Activated CD8-positive, alpha-beta memory T cell treated with anti-CD3 and anti-CD28 coated beads, Interleukin-2, amount 50 U/mL, for 1 hour (primary cell): ENCODE measurements around the gene MCF2L2.
"Not testable (repeated sequence)": the region's sequence is repeated elsewhere in the genome, so short reads cannot be mapped to it uniquely, and the experiment has no call there.

ENCODE experiments used
- DNase-seq: peaks from one replicate; pipeline ENCODE4 v3.0.0-alpha.2; 2020; ENCODE audit errors: extremely low read depth

The MCF2L2 gene, protein sequence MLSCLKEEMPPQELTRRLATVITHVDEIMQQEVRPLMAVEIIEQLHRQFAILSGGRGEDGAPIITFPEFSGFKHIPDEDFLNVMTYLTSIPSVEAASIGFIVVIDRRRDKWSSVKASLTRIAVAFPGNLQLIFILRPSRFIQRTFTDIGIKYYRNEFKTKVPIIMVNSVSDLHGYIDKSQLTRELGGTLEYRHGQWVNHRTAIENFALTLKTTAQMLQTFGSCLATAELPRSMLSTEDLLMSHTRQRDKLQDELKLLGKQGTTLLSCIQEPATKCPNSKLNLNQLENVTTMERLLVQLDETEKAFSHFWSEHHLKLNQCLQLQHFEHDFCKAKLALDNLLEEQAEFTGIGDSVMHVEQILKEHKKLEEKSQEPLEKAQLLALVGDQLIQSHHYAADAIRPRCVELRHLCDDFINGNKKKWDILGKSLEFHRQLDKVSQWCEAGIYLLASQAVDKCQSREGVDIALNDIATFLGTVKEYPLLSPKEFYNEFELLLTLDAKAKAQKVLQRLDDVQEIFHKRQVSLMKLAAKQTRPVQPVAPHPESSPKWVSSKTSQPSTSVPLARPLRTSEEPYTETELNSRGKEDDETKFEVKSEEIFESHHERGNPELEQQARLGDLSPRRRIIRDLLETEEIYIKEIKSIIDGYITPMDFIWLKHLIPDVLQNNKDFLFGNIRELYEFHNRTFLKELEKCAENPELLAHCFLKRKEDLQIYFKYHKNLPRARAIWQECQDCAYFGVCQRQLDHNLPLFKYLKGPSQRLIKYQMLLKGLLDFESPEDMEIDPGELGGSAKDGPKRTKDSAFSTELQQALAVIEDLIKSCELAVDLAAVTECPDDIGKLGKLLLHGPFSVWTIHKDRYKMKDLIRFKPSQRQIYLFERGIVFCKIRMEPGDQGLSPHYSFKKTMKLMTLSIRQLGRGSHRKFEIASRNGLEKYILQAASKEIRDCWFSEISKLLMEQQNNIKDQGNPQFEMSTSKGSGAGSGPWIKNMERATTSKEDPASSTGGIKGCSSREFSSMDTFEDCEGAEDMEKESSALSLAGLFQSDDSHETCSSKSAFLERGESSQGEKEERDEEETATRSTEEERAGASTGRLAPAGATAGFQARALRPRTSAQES

DNA sequence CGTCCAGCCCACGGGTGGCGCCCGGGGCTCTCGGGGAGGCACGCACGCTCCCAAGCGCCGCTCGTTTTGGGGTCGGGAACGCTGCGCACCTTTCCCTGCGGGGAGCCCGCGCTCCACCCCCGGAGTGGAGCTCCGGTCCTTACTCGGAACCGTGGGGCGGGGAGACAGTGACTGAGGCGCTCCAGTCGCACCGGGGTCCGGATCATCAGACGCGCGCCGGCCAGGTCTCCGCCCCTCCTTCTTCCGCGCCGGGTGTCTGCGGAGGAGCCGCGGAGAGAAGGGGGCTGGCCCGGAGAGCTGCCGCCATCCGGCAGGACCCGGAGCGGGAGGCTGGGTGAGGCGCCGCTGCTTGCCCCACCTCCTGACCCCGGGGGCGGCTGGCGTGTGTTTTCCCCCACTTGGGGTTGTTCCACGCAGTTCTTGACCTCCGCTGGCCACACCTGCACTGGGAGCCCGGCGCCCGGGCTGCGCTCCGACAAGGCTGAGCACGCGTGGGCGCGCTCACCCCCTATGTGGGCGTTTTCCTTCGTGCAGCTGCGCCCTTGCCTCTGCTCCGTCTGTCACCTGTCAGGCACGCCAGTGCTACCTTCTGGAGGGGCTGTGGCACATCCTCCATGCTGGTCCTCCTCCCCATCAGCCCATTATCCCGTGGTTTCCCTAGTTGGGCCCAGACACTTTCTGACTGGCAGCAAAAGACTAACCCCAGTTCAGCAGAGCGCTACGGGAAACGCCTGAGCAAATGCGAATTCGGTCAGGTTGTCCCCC, at the start of gene MCF2L2:
Gene MCF2L2 (minus strand): TSS at position 173 of the 765 bp plus-strand sequence. CDS start 642 bp downstream, outside the sequence.
- DNase-seq: peak; percentile 13

DNA sequence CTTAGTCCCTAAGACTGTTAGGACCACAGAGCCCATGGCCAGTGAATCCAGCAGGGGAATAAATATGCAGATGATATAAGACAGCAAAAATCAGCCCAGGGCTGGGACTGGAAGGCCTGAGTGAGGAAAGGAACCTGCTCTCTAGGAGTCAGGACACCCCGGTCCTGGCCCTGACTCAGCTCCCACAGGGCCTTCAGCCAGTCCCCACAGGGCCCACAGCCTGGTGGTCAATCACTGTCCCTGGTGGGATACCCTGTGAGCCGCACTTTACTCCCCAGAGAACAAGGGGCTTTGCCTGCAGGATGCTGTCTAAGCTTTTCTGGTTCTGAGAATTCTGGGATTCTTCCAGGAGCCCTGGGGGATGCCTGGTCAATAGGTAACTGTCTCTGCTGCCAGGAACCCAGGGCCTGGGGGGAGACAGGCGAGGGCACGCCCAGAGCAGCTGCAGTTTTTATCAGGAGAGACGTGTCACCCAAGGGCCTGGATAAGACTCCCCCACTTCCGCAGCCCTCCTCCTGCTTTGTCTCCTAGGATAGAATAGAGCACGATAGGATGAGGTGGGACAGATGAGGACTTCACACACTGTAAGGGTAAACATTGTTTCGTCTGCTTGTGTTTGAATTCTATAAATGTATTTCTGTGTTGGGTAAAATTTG, 49.5 kb upstream of the MCF2L2 start:
- no peak for DNase-seq

DNA sequence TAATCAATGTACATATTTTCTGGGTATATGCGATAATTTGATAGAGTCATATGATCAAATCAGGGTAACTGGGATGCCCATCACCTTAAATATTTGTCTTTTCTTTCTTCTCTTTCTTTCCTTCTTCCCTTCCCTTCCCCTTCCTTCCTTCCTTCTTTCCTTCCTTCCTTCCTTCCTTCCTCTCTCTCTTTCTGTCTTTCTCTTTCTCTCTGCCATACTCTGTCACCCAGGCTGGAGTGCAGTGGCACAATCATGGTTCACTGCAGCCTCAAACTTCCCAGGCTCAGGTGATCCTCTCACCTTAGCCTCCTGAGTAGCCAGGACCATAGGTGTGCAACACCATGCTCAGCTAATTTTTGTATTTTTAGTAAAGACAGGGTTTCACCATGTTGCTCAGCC, 47.3 kb upstream of the MCF2L2 start:
- not testable (repeated sequence) for DNase-seq

DNA sequence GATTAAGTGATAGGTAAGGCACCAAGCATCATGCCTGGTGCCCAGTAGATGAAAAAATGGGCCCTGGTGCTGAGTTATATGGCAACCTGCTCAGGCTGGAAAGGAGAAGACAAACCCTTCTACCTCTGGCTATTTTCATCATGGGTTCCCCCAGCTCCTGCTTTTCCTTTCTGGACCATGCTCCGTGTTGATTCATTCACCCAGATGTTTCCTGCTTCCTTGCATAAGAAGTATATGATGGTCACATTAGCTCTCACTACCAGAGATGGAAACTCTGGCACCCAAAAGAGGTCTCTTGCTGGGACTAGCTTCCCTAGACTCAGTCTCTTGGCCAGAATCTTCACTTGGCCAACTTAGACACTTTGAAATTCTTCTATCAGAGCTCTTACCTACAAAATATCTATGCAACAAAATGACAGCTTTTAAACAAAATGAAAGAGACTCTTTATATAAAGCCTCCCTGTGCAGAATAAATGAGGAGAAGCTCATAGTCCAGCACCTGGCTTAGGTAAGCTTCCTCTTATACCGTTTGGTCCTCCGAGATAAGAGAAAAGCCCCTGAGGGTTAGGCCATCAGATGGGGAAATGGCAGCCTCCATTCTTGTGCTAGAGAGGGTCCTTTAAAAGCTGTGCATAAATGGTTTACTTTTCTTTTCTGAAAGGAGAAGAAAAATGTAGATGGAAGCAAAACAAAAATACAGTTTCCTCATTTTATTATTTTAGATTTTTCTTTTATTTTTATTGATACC, 46.8 kb upstream of the MCF2L2 start:
- no peak for DNase-seq

- no peak for DNase-seq
Observed at GRCh38 chr3:183473969-183474368, 45.5 kb upstream of the MCF2L2 start.

DNA sequence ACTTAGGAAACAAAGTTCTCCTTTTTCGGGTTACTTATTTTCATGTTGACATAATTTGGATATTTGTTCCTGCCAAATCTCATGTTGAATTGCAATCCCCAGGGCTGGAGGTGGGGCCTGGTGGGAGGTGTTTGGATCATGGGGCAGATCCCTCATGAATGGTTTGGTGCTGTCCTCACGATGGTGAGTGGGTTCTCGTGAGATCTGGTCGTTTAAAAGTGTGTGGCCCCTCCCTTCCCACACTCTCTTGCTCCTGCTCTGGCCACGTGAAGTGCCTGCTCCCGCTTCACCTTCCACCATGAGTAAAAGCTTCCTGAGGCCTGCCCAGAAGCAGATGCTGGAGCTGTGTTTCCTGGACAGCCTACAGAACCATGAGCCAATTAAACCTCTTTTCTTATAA, 43.7 kb upstream of the MCF2L2 start:
- DNase-seq: no peak

DNA sequence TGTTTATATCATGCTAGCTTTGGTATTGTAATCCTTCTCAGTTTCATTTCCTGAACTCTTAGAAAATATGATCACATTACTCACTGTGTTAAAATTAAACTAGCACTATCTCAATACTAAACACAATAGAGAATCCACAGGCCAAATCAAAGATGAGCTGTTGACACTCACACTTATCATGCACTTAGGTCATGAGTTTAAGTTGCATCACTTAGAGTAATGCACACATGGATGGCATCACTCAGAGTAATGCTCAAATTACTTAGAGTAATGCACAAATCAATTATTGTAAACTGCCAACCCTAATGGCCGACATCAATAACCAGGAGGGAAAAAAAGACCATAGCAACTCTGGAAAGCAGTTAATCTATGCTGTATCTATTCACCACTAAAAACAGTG, 40.0 kb upstream of the MCF2L2 start:
- DNase-seq: no peak

DNA sequence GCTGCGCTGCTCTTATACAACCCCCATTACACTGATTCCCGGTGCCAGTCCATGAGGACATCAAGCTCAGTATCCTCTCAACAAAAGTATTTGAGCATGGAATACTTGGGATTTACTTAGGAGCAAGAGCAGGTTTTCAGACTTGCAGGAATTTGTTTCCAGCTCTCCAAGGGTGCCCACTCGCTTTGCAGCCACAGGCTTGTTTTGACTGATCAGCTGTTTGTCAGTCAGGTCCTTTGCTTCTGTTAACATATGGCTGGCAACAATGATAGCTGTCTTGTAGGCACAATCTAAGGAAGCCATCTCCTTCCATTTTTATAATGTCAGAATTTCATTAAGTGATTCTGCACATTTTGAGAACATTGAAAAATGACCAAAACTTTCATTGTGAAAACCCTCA, 38.2 kb upstream of the MCF2L2 start:
- no peak for DNase-seq

- not testable (repeated sequence) for DNase-seq
Observed at GRCh38 chr3:183465710-183466109, 37.3 kb upstream of the MCF2L2 start.

DNA sequence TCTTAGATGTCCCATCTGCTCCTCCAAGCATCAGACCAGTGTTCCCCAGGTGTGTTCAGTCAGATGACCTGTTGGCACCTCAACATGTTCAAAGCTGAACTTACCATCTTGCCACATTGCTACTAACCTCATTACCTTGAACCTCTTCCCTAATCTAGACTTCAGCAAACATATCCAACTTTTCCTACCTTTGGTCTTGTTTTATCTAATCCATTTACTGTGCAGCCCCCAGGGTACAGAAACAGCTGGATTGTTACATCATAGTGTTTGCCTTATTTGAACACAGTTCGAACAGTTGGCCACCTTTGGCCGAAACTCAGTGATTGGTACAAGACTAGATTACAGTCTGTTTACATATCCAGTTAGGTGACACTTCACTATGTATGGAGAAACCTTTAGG, 36.1 kb upstream of the MCF2L2 start:
- DNase-seq: no peak

GRCh38 chr3:183460081-183461055, 31.9 kb upstream of the MCF2L2 start:
- DNase-seq: no peak

- DNase-seq: no peak
Observed at GRCh38 chr3:183455089-183455488, 26.7 kb upstream of the MCF2L2 start.

DNA sequence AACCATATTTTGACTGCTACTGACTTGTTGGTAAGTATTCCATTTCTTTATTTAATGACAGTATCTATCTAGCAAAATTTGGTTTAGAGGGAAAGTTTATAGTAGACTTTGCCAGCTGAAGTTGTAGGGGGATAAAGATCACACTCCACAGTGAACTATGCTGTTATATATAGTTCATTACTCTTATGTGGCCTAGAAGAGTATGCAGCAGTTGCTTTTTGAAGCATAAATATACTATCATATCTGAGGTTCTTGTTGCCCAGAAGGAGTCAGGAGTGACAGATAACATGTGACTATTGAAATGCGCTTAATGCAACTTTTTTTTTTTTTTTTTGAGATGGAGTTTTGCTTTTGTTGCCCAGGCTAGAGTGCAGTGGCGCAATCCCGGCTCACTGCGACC, 25.6 kb upstream of the MCF2L2 start:
- no peak for DNase-seq

- DNase-seq: no peak
Observed at GRCh38 chr3:183449791-183450190, 21.4 kb upstream of the MCF2L2 start.

- no peak for DNase-seq
Observed at GRCh38 chr3:183449391-183449790, 21.0 kb upstream of the MCF2L2 start.

GRCh38 chr3:183448369-183449128, 20.1 kb upstream of the MCF2L2 start:
- DNase-seq: no peak

DNA sequence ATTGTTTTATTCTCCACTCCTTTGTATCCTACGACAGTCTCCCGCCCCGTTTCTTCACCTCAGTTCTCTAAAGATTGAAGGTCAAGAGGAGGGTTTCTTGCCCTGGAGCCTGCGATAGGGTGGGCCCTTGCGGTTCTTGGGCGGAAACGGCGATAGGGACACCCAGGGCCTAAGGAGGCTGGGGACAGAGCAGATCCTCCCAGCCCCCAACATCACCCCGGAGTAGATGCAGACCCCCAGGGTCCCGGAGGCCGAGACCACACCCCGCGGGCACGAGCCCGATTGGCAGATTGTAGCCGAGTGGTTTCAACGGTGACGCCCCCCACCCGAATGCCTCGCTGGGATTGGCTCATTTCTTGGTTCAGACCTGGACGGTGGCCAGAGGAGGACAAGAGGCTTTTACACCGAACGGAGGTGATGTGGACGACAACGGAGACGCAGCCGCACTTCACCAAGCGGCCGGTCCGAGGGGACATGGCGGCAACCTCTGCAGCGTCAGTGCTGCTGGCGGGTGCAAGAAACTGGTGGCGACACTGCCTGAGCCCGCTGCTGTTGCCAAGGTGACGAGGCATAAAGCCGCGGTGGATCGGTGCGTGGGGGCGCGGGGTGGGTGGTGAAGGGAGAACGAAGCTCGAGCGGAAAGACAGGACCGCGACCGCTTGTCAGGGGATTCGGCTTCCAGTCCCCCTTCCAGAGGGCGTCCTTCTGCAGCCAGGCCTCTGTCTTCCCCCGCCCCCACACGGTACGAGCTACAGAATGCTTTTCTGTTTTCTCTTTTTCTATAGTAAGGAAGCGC, 19.0 kb upstream of the MCF2L2 start:
- peak; percentile 46 for DNase-seq

DNA sequence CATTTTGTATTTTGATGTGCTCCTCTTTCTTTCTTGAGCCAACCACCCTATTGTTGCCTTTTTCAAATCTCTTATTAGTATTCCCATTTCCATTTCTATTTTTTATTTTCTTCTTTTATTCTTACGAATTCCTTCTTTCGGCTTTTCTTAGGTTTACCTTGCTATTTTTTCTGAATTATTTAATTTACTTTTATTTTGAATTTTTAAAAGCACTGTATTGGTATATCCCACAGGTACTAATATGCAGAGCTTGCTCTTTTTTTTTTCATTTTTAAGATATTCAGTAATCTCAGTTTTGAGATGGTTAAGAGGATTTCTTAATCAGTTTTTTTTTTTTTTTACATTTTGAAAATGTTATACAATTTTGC, 18.4 kb upstream of the MCF2L2 start:
- no peak for DNase-seq
